ENCODE measurements around the gene RALGAPA1.

DNA sequence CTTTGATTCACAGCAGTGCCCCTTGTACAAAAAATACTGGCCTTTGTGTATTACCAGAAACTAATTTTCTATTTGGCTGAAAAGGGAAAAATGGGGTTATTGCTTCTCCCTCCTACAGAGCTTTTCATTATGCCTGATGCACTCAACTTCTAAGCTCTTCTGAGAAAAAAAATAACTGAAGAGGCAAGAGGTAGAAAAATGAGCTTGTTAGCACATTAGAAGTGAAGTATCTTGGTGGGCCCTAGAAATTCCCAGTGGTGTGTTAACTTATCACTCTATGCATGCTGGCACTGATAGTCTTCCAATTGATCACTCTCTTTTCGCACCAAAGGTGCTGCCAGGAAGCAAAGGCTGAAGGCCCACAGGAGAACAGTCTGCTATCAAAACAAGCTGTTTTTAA is 258.0 kb downstream of the RALGAPA1 start:
- no peak for TF ChIP-seq GATA2 (IDR thresholded peaks at IDR 0.05; ENCODE audit: low read depth, low read length)
- TF ChIP-seq GATA3 (IDR thresholded peaks at IDR 0.05; ENCODE audit: low read depth, low read length) = no peak
